Fibroblast of skin of scalp (primary cell): ENCODE results near the gene LHPP.

ENCODE experiments used
- DNase-seq: peaks from one replicate; pipeline ENCODE4 v3.0.0-alpha.2; 2013

The LHPP gene

GRCh38 chr10:124522131-124522932 lies 60.7 kb downstream of the LHPP start:
- DNase-seq = no peak

DNA sequence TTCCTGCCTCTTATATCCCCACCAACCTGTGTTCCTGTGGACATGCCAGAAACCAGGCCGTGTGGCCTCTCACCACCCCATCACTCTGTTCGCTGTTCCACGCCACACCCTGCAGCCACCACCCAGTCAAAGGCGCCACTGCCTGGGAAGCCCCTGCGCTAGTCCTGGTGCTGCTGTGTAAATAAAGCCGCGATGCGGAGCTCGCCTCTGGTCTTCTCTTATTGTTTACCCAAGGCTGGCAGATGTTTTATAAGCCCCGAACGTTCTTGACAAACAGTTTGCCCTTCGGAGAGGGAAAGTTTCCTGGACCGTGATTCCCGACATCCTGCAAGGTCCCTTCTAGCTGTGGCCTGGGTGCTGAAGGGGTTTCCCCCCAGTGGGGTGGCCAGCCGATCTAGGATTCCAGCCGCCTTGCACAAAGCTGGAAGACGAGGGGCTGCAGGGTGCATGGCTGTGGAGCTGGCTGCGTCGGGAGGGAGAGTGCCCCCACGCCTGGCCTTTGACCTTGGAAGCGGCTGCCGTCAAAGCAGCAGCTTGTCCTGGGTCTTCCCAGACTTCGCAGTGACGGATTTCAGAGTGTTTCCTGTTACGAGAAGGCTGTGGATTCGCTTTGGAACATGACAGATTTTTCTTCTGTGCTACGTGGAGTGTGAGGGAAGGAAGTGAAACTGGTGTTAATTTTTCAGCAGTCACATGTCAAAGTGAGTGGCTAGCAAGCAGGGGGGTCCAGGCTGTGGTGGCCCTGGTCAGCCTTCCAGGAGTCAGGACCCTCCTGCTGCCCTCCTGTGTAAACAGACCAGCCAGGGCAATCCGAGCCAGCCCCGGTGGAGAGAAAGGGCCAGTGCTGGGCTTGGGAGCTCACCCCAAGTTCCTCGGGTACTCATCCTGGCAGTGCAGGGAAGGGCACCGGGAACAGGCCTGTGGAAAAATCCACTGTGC lies 61.6 kb downstream of the LHPP start:
- DNase-seq = peak; percentile 13

- DNase-seq = no peak
Measured at GRCh38 chr10:124523901-124524300, 62.3 kb downstream of the LHPP start.

DNA sequence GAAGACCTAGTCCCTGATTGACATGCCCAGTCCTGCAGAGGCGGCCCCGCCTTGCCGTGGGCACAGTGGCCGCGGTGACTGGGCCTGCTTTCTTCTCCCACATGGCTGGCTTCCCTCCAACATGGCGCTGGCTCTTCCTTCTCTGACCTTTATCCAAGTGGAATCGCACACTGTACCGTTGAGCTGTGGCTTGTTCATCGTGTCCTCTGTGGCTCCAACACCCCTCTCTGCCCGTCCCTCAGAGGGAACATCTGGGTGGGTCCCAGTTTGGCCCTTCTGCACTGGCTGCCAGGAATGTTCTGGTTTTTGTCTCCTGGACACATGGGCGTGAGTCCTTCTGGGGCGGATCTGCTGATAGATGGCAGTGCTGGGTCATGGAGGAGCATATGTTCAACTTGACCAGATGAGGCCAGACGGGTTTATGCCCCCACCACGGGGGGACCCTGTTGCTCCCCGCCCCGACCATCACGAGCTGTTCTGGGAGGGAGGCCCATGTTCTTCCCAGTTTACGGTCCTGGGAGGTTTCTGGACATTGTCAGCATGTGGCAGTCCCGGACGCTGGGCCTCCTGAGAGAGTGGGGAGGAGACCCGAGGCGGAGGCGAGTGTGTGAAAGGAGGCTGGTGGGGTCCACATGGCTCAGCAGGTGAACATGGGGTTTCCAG lies 63.5 kb downstream of the LHPP start:
- no peak for DNase-seq

GRCh38 chr10:124525751-124526600 lies 64.4 kb downstream of the LHPP start:
- no peak for DNase-seq

DNA sequence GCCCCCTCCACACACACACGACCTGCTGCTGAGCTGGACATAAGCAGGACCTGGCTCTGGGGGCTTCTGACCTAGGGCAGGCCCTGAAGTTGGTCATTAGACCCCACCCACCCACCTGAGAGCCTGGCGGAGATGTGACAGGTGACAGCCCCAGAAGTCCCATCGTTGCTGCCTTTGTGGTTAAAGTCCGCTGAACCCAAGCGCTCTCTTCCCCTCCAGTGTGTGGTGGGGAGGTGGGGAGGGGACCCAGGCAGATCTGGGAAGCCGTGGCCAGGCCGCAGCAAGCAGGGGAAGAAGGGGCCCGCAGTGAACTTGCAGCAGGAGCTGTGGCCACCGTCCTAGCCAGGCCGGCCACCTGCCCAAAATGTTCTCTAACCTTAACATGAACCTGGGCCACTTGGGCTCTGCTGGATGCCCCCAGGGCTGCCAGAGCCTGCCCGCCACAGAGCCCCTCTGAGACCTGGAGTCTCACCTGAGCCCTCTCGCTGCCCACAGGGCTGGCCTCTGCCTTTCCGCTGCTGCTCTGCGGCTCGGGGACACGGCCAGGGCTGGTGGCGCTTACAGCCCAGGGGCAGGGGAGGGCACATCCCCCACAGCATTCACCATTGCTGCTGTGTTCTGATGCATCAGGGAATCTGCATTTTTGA lies 65.1 kb downstream of the LHPP start:
- DNase-seq = no peak

GRCh38 chr10:124527874-124528395 lies 66.3 kb downstream of the LHPP start:
- DNase-seq = no peak

DNA sequence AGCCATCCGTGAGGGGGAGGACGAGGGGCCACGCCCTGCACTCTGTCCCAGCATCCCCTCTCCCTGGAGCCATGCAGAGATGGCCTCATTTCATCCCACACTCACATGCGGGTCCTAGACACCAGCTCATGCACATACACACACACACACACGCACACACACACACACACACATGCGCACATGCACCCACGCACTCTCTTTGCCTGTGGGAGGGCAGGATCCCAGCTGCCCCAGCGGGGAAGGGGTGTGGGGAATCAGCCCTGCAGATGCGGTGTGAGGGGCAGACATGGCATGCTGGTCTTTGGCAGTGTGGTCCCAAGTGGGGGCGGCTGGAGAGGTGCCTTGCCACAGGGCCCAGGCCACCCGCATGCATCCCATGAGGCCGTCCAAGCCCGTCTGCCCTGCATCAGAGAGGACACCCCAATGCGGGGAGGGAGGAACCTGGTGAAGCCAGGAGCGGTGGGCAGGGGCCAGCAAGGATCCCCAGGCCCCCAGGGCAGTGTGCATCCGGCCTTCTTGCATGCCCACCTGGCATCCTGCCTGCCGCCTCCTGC lies 68.1 kb downstream of the LHPP start:
- DNase-seq = no peak

DNA sequence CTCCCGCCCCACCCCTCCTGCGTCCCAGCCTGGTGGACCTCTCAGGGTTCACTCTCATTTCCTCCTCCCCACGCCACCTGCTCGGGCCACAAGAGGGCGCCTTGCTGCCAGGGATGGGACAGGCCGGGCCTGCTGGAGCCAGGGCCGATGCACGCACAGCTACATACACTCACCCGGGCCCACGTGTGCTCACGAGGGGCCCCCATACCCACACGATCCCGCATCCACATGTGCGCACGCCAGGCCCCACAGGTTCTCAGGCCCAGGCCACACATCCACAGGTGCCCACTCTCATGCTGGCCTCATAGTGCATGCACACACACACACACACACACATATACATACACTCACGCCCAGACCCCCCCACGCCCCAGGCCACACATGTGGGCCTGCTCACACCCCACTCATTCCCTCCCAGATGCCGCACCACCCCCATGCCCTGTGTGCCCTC lies 68.6 kb downstream of the LHPP start:
- peak; percentile 76 for DNase-seq

DNA sequence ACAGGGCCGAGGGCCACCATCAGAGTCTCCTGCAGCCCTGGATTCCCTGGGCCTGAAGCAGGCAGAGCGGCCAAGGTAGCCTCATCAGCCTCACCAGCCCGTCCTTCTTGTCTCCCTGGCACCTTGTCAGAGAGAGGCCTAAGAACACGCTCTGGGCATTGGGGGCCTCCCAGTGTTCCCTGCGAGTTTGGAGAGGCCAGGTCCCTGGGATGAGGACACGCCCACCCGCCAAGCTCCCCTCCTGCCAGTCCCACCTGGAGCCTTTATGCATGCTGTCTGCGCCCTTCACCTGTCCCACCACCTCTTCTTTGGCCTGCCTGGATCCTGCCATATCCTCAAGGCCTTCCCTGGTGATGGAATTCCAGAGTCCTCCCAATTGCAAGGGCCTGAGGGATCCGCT lies 69.2 kb downstream of the LHPP start:
- no peak for DNase-seq

DNA sequence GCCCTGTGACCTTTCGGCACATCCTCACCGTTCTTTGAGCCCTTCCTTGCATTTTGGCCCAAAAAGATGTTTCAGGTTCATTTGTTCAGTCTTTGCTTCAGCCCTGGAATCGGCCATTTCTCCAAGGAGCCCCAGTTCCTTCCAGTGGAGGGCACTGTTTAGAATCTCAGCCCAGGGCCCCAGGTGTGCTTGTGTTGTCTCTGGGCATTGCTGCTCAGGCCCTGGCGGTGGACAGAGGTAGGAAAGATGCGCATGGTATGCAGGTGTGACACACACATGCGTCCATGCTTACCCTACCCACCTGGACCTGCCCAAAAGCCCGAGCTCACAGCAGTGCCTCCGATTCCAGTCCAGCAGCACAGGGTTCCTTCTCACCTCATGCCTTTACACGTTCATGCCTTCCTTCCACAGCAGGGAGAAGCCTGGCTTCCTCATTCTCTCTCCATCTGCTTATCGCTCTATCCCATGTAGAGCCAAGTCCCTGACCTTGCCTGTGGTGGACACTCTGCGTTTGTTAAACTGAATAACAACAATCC lies 70.6 kb downstream of the LHPP start:
- no peak for DNase-seq

DNA sequence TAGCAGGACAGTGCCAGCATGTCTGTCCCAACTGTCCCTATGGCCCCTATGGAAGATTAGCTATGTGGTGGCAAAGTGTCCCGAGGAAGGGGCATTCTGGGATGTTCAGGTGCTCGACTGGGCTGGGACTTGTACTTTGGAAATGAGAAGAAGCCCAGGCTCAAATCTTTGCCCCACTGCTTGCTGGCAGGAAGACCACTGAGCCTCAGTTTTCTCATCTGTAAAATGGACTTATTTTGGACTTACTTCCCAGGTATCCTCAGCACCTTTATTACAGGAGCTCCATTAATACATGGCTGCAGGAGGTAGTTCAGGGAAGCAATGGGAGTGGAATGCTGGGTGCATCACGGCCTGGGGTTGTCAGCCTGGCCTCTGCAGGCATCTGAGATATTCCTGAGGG lies 71.2 kb downstream of the LHPP start:
- DNase-seq = no peak

DNA sequence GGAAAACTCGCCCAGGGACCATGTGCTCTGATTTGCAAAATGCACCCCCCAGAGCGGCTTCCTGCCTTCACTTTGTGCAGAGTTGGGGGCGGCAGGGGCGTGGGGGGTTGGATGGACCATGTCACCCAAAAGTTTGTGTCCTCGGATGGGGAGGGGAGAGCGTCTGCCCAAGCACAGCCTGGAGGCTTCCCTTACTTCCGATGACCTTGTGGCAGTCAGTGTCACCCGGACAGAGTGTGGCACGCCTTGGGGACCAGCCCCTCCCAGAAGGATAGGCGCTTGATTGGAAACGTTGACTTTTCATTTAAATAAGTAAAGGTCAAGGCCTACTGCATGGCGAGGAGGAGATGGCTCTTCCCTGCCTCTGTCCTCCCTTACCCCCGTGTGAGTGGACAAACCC lies 71.6 kb downstream of the LHPP start:
- no peak for DNase-seq

DNA sequence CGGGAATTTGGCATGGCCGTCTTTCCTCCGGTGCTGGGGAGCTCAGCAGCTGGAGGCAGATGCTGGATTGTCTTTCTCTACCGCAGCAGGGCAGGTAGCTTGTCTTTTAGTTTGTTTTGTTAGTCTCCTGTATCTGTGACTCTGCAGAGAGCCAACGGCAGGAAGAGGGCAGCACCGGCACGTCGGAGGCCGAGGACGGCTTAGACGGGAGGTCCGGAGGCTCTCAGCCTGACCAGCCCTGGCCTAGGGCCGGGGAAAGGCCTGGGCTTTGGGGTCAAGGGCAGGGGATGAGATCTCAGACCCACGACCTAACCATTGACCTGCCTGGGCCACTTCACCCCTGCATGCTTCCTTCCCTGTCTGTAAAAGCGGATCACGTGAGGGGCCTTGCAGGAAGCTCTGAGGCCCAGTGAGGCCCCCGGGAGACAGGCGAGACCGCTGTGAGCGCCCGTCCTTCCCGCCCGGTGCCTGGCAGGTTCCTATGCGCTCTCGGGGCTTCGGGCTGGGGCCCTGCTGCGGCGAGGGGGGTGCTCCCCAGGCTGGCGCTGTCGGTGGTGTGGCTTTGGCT lies 72.7 kb downstream of the LHPP start:
- DNase-seq = no peak

- no peak for DNase-seq
Measured at GRCh38 chr10:124534826-124535601, 73.4 kb downstream of the LHPP start.

DNA sequence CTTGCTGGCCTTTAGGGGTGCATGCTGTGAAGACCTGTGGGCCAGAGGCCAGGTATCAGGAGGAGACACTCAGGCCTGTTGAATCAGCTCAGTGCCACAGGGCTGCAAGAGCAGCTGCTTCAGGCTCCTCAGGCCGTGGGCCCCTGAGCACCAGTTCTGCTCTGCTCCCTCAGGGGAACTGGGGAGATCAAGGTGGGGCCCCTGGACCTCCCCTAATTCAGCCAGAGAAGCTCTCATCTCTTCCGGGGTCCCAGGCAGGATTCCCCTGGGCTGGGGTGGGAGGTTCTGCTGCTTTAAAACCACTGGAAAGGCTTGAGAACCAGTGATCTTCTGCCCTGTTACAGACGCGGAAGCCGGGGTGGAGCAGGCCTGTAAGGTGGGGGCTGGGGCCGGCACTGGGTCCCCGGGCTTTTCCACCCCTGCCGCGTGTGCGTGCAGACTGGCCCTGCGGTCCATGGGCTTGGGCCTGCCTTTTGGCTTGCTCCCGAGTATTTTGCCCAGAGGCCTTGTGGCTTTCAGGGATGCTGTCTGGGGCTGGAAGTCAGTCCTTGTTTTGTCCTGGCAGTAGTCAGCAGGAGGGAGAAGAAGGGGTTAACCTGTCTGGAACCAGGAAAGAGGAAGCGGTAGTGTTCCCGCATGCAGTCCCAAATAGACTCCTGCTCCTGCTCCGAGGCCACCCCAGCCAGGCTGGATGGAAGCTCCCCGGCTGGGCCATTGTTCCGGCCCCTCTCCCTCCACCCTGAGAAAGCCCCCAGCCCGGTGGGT lies 74.3 kb downstream of the LHPP start:
- no peak for DNase-seq

GRCh38 chr10:124536496-124537050 lies 75.0 kb downstream of the LHPP start:
- no peak for DNase-seq

GRCh38 chr10:124537166-124537725 lies 75.6 kb downstream of the LHPP start:
- DNase-seq = no peak
